Stomach (tissue), 9 donors: ENCODE results near the gene VCL. TPM values are rescaled to one million over a fixed set of nuclear protein-coding genes. Genes with fewer than 3 reads are reported as not detected.

Source experiments
- DNase-seq, 2 donors: peaks; one replicate each; pipeline versions ENCODE4 v3.0.0 to v3.0.0-alpha.2; 2013 to 2019
- H3K27ac ChIP-seq, 5 donors: fragments of 200-600 bp in 4 of 5; sonication (generic) in 4 of 5; one replicate each; pipeline ENCODE4 v1.5.1; 2013 to 2019; ENCODE audit warnings: mild to moderate bottlenecking in 1 of 5, moderate library complexity in 1 of 5
- H3K27me3 ChIP-seq, 3 donors: fragments of 200-600 bp; sonication (generic); one replicate each; pipeline ENCODE4 v1.5.1; 2017 to 2019; ENCODE audit warnings: mixed run types in 1 of 3
- H3K36me3 ChIP-seq, 4 donors: fragments of 200-600 bp; sonication (generic); 1 replicate in 3 of 4; 2 replicates in 1 of 4; pipeline ENCODE4 v1.5.1; 2016 to 2019
- H3K4me1 ChIP-seq, 4 donors: fragments of 200-600 bp; sonication (generic); one replicate each; pipeline ENCODE4 v1.5.1; 2016 to 2019
- H3K4me3 ChIP-seq, 4 donors: fragments of 200-600 bp; sonication (generic) in 3 of 4; one replicate each; pipeline ENCODE4 v1.5.1; 2016 to 2019; ENCODE audit warnings: mild to moderate bottlenecking in 1 of 4
- H3K9me3 ChIP-seq, 4 donors: fragments of 200-600 bp; sonication (generic); one replicate each; pipeline ENCODE4 v1.5.1; 2016 to 2019
- EP300 ChIP-seq: sonication (generic); formaldehyde crosslinking; IDR thresholded peaks from one replicate; pipeline ENCODE4 v1.6.1; 2017; ENCODE audit warnings: antibody characterized with exemption
- POLR2A ChIP-seq, 4 donors: fragments of 450-650 bp; IDR thresholded peaks; one replicate each; pipeline ENCODE4 v1.6.1; 2016; ENCODE audit warnings: antibody characterized with exemption in 4 of 4, control low read depth in 2 of 4, mild to moderate bottlenecking in 1 of 4, moderate library complexity in 1 of 4
- POLR2AphosphoS5 ChIP-seq, 3 donors: sonication (generic); formaldehyde crosslinking; IDR thresholded peaks; one replicate each; pipeline ENCODE4 v1.6.1; 2016; ENCODE audit warnings: antibody characterized with exemption in 3 of 3
- WGBS, 5 donors: extraction: QIAGEN DNeasy Blood & Tissue Kit in 3 of 5; methylation state at CpG; one replicate each; pipeline versions ENCODE4 v1.1.5 to v1.1.7; 2013 to 2018; 5-methylcytosine and 5-hydroxymethylcytosine counted together
- intact Hi-C: fragments of 100-400 bp; cut with DNase I; formaldehyde crosslinking; loops from one replicate; pipeline ENCODE4 v1.15.1; 2023; ENCODE audit warnings: low total_unique reads
- polyA plus RNA-seq, 3 donors: library from polyadenylated mRNA; stranded (reverse); fragments of 200-250 nt; gene quantifications; one replicate each; pipeline ENCODE4 v1.2.3, GENCODE V29; 2013
- total RNA-seq, 5 donors: library from RNA; depleted of rRNA; stranded (reverse); fragments of >200 nt; gene quantifications; one replicate each; pipeline versions ENCODE4 v1.1.0 to v1.2.3, GENCODE V29; 2014 to 2016
- TF ChIP-seq, protein P1 (sequence below), 7 experiments: fragments of 450-650 bp in 4 of 7; fragments of 200-600 bp in 3 of 7; sonication (generic) in 3 of 7; IDR thresholded peaks; one replicate each; pipeline ENCODE4 v1.5.1; 2016 to 2019; ENCODE audit warnings: antibody characterized with exemption in 7 of 7, control low read depth in 2 of 7, mild to moderate bottlenecking in 1 of 7
- donor health status: healthy with polysubstance abuse.
- donor health status: Bipolar disorder and iron deficiency.
- donor health status: healthy.

Gene VCL
- total and polyA plus RNA-seq, 8 donors, result 11.2 to 211 (median 62.3) TPM

DNA sequence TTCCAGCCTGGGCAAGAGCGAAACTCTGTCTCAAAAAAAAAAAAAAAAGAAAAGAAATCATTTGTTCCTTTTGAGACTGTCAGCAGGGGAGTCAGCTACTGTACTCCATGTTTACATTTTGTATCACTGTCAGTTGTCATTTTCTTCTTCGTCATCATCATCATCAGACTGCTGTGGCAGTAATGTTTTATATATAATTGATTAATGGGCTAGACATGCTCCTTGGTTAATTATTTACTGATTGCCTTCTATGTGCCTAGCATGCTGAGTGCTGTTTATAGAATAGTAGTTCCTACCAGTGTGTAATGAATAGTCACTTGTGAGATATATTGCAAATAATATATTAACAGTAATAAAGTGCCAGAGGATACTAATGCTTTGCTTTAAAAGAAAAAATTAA is 50.5 kb downstream of the VCL start:
- DNase-seq, result no peak
- intact Hi-C loops, result no loop called here
- Histone ChIP-seq H3K9me3 (no peaks in the 10 kb centered on the region), H3K27ac (peak overlapping the region in 1 of 5 donors; percentile 33), H3K4me1 (peaks cover 0 to 69% (median 18%) of the 10 kb centered on the region in 4 donors), H3K4me3 (no peak overlapping the region), H3K36me3 (peaks cover 14 to 19% (median 17%) of the 10 kb centered on the region in 4 donors), H3K27me3 (no peaks in the 10 kb centered on the region)
- WGBS, 5 donors, result 74 to 87% (median 83%) methylated on average over 2 of the region's 2 CpGs
- TF ChIP-seq, protein P1, sequence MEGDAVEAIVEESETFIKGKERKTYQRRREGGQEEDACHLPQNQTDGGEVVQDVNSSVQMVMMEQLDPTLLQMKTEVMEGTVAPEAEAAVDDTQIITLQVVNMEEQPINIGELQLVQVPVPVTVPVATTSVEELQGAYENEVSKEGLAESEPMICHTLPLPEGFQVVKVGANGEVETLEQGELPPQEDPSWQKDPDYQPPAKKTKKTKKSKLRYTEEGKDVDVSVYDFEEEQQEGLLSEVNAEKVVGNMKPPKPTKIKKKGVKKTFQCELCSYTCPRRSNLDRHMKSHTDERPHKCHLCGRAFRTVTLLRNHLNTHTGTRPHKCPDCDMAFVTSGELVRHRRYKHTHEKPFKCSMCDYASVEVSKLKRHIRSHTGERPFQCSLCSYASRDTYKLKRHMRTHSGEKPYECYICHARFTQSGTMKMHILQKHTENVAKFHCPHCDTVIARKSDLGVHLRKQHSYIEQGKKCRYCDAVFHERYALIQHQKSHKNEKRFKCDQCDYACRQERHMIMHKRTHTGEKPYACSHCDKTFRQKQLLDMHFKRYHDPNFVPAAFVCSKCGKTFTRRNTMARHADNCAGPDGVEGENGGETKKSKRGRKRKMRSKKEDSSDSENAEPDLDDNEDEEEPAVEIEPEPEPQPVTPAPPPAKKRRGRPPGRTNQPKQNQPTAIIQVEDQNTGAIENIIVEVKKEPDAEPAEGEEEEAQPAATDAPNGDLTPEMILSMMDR (IDR thresholded peaks at IDR 0.05), result no peak
- TF ChIP-seq EP300, result no peak
- no peak for TF ChIP-seq POLR2A (IDR thresholded peaks at IDR 0.05)
- no peak for TF ChIP-seq POLR2AphosphoS5 (IDR thresholded peaks at IDR 0.05)

DNA sequence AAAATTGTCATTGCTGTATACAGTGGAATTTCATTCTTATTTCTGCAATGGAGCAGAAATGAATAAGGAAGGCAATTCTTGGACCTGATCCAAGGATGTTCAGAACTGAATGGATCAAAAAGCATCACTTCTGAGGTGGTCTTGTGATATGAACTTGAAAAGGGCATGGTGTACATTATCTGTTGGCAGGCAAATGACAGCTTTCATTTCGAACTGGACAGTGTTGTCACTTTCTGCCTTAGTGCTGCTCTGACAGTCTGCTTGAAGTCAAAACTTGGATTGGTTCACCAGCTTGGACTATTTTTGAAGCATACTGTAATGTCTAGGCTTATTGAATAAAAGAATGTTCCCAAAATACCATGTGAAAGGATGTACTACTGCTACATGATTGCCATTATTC is 52.0 kb downstream of the VCL start:
- no peak for DNase-seq
- no peak for TF ChIP-seq POLR2AphosphoS5 (IDR thresholded peaks at IDR 0.05)
- TF ChIP-seq, protein P1 (IDR thresholded peaks at IDR 0.05), result no peak
- no peak for TF ChIP-seq POLR2A (IDR thresholded peaks at IDR 0.05)
- TF ChIP-seq EP300, result no peak
- no peaks in the 10 kb centered on the region for H3K9me3 ChIP-seq
- H3K36me3 ChIP-seq, result peaks cover under 1 to 5% (median 2%) of the 10 kb centered on the region in 4 donors
- WGBS, 5 donors, result 44 to 76% (median 67%) methylated on average over 1 of the region's 1 CpG
- no peak overlapping the region for H3K27ac ChIP-seq
- peaks cover 0 to 77% (median 19%) of the 10 kb centered on the region in 4 donors for H3K4me1 ChIP-seq
- intact Hi-C loops, result no loop called here
- H3K27me3 ChIP-seq, result no peaks in the 10 kb centered on the region
- no peak overlapping the region for H3K4me3 ChIP-seq

DNA sequence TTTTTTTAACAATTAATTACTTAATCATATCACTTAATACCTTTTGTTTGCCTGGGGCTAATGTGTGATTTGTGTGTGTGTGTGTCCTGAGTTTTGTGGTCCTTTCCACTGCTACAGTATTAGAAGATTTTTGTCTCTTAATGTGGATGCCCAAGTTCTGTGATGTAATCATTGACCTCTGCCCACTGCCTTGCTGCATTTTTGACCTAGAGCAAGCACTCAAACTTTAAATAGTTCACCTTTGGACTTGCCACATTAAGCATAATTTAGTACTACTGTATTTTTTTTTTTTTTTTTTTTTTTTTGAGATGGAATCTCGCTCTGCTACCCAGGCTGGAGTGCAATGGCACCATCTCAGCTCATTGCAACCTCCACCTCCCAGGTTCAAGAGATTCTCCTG is 52.7 kb downstream of the VCL start:
- TF ChIP-seq POLR2AphosphoS5 (IDR thresholded peaks at IDR 0.05), result no peak
- TF ChIP-seq EP300, result no peak
- TF ChIP-seq, protein P1 (IDR thresholded peaks at IDR 0.05), result no peak
- TF ChIP-seq POLR2A (IDR thresholded peaks at IDR 0.05), result no peak
- no peaks in the 10 kb centered on the region for H3K9me3 ChIP-seq
- H3K4me1 ChIP-seq, result peaks cover 4 to 84% (median 26%) of the 10 kb centered on the region in 4 donors
- H3K36me3 ChIP-seq, result peaks cover 0 to 4% (median 0%) of the 10 kb centered on the region in 4 donors
- no peaks in the 10 kb centered on the region for H3K27me3 ChIP-seq
- WGBS, 5 donors, result 86 to 100% (median 92%) methylated on average over 1 of the region's 1 CpG
- intact Hi-C loops, result no loop called here
- no peak overlapping the region for H3K4me3 ChIP-seq
- DNase-seq, result no peak
- H3K27ac ChIP-seq, result no peak overlapping the region

DNA sequence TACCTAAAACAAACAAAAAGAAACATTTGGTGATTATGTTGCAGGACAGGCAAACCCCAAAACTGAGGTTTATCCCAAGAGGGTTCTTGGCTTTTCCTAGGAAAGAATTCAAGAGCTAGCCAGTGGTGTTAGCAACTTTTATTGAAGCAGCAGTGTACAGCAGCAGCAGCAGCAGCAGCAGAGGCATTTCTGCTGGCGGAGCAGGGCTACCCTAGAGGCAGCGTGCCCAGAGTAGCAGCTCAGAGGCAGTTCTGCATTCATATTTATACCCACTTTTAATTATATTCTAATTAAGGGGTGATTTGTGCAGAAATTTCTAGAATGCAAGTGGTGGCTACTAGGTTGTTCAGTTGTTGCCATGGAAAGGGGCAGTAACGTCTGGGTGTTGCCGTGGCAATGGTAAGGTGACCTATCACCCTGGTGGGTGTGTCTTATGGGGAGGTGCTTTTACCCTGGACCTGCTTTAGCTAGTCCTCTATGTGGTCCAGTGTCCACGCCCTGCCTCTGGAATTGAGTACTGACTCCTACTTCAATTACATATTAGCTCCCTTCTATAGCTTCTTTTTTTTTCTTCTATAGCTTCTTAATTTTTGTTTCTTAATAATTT is 53.9 kb downstream of the VCL start:
- Histone ChIP-seq H3K36me3 (no peaks in the 10 kb centered on the region), H3K4me3 (no peak overlapping the region), H3K4me1 (peaks cover 14 to 90% (median 38%) of the 10 kb centered on the region in 4 donors), H3K27me3 (no peaks in the 10 kb centered on the region), H3K27ac (no peak overlapping the region), H3K9me3 (no peaks in the 10 kb centered on the region)
- 65 to 85% (median 78%) methylated on average over 5 of the region's 5 CpGs for WGBS, 5 donors
- no peak for DNase-seq
- TF ChIP-seq POLR2AphosphoS5 (IDR thresholded peaks at IDR 0.05) (no peak), POLR2A (IDR thresholded peaks at IDR 0.05) (no peak)
- intact Hi-C loops, result no loop called here

DNA sequence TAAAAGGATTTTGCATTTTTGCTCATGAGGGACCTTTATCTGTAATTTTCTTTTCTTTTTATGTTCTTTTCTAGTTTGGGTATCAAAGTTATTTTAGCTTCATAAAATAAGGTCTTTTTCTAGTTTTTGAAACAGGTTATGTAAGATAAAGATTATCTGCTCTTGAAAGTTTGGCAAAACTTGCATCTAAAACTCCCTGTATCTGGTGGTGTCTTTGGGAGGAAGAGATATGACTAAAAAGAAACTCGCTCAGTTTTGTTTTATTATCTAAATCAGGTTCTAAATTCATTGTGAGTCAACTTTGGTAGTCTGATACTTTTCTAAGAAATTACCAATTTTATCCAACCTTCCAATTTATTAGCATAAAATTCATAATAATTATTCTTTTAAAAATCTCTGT is 55.1 kb downstream of the VCL start:
- H3K27me3 ChIP-seq, result no peaks in the 10 kb centered on the region
- intact Hi-C loops, result no loop called here
- H3K4me1 ChIP-seq, result peaks cover 21 to 90% (median 43%) of the 10 kb centered on the region in 4 donors
- no peak for DNase-seq
- no peaks in the 10 kb centered on the region for H3K9me3 ChIP-seq
- H3K36me3 ChIP-seq, result no peaks in the 10 kb centered on the region
- 60 to 85% (median 69%) methylated on average over 1 of the region's 1 CpG for WGBS, 5 donors
- H3K27ac ChIP-seq, result no peak overlapping the region
- H3K4me3 ChIP-seq, result no peak overlapping the region
- TF ChIP-seq, protein P1 (IDR thresholded peaks at IDR 0.05), result no peak
- TF ChIP-seq POLR2AphosphoS5 (IDR thresholded peaks at IDR 0.05), result no peak
